Parathyroid adenoma (tissue), 2 donors: Measurements from ENCODE around the gene GAS1.

ENCODE experiments used
- H2AFZ ChIP-seq: fragments of 300-600 bp; sonication (generic); one replicate; pipeline ENCODE4 v1.7.0; 2017; ENCODE audit warnings: antibody characterized with exemption, mild to moderate bottlenecking
- H3K27ac ChIP-seq: fragments of 300-600 bp; sonication (generic); one replicate; pipeline ENCODE4 v1.7.0; 2017
- H3K27me3 ChIP-seq: fragments of 300-600 bp; sonication (generic); one replicate; pipeline ENCODE4 v1.7.0; 2017; ENCODE audit warnings: low read length; ENCODE audit not compliant: control insufficient read depth, insufficient read depth
- H3K36me3 ChIP-seq: fragments of 300-600 bp; sonication (generic); one replicate; pipeline ENCODE4 v1.7.0; 2017; ENCODE audit warnings: low read length; ENCODE audit not compliant: control insufficient read depth, insufficient read depth
- H3K4me1 ChIP-seq: fragments of 300-600 bp; sonication (generic); one replicate; pipeline ENCODE4 v1.7.0; 2017; ENCODE audit warnings: control low read depth
- H3K4me2 ChIP-seq: fragments of 300-600 bp; sonication (generic); one replicate; pipeline ENCODE4 v1.7.0; 2017; ENCODE audit warnings: low read length
- H3K4me3 ChIP-seq: fragments of 300-600 bp; sonication (generic); one replicate; pipeline ENCODE4 v1.7.0; 2017; ENCODE audit warnings: low read depth, low read length
- H3K79me2 ChIP-seq: fragments of 300-600 bp; sonication (generic); one replicate; pipeline ENCODE4 v1.7.0; 2017; ENCODE audit warnings: control low read depth
- H3K9ac ChIP-seq: fragments of 300-600 bp; sonication (generic); one replicate; pipeline ENCODE4 v1.7.0; 2017; ENCODE audit warnings: mild to moderate bottlenecking
- H3K9me3 ChIP-seq: fragments of 300-600 bp; sonication (generic); one replicate; pipeline ENCODE4 v1.7.0; 2017; ENCODE audit warnings: low read length; ENCODE audit not compliant: control insufficient read depth
- TF ChIP-seq, protein P1 (sequence below): fragments of 300-600 bp; sonication (generic); IDR thresholded peaks from one replicate; pipeline ENCODE4 v1.7.0; 2017; ENCODE audit warnings: antibody characterized with exemption, mild to moderate bottlenecking
- donor health status: primary hyperparathyroidism.

GAS1 gene

DNA sequence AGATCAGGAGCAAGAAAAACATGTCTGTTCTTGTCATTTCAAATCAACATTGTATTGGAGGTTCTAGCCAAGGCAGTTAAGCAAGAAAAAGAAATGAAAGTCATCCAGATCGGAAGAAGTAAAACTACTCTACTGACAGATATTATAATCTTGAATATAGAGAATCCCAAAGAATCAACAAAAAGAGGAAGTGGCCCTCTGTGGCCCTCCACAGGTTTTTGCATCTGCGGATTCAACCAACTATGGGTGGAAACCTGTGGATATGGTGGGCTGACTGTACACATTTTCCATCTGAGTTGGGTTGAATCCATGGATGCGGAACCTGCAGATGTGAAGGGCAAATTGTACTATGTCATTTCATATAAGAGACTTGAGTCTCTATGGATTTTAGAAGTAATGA, 35.1 kb downstream of the GAS1 start:
- Histone ChIP-seq H3K9ac (no peak overlapping the region), H3K4me1 (no peaks in the 10 kb centered on the region), H3K27ac (no peak overlapping the region), H2AFZ (no peak overlapping the region), H3K36me3 (no peaks in the 10 kb centered on the region), H3K4me3 (no peak overlapping the region), H3K4me2 (no peak overlapping the region), H3K27me3 (no peaks in the 10 kb centered on the region), H3K9me3 (no peaks in the 10 kb centered on the region), H3K79me2 (no peaks in the 10 kb centered on the region)
- TF ChIP-seq, protein P1, sequence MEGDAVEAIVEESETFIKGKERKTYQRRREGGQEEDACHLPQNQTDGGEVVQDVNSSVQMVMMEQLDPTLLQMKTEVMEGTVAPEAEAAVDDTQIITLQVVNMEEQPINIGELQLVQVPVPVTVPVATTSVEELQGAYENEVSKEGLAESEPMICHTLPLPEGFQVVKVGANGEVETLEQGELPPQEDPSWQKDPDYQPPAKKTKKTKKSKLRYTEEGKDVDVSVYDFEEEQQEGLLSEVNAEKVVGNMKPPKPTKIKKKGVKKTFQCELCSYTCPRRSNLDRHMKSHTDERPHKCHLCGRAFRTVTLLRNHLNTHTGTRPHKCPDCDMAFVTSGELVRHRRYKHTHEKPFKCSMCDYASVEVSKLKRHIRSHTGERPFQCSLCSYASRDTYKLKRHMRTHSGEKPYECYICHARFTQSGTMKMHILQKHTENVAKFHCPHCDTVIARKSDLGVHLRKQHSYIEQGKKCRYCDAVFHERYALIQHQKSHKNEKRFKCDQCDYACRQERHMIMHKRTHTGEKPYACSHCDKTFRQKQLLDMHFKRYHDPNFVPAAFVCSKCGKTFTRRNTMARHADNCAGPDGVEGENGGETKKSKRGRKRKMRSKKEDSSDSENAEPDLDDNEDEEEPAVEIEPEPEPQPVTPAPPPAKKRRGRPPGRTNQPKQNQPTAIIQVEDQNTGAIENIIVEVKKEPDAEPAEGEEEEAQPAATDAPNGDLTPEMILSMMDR: no peak

DNA sequence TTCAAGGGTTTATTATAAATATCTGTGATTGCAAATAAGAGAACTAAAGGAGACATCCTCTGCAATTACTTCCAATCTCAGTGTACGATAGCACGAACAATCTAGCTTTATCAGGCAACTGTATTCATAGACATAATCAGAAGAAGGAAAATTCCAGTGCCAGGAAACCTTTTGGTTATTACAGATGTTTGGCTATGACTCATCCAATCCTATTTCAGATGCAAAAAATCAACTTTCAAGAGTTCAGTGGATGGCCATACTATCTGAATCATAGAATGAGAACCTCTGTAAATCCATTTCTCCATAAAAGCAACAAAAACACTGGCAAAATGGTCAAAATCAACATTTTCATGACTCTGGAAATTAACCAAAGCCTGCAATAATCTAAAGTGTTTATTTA, 37.9 kb downstream of the GAS1 start:
- TF ChIP-seq, protein P1: no peak
- H3K4me3 ChIP-seq: no peak overlapping the region

DNA sequence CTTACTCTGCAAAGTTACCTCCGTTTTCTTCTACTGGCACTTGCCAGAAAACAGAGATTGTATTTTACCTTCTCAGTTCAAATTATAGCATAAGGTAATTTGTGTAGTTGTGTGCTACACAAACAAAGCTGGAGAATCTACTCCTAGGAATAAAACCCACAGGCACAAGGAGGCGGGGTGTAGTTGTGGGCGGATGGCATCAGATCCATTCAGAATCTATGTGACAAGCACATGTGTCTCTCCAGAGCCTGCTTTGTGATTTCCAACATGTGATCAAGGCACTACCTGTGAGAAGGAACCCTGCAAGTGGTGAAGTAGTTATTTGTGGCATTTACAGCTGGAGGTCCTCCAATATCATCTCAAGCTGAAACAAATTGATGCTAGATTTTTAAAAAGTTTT, 39.0 kb downstream of the GAS1 start:
- Histone ChIP-seq H3K4me2 (no peak overlapping the region), H2AFZ (no peak overlapping the region), H3K4me3 (no peak overlapping the region), H3K79me2 (no peaks in the 10 kb centered on the region), H3K27ac (no peak overlapping the region), H3K36me3 (no peaks in the 10 kb centered on the region), H3K4me1 (no peaks in the 10 kb centered on the region), H3K27me3 (no peaks in the 10 kb centered on the region), H3K9ac (no peak overlapping the region), H3K9me3 (no peaks in the 10 kb centered on the region)
- TF ChIP-seq, protein P1: no peak

More for the DNA sequence above, 37.9 kb downstream of the GAS1 start:
- no peaks in the 10 kb centered on the region for H3K36me3 ChIP-seq
- no peaks in the 10 kb centered on the region for H3K79me2 ChIP-seq
- H3K9ac ChIP-seq: no peak overlapping the region
- H3K27ac ChIP-seq: no peak overlapping the region
- H3K9me3 ChIP-seq: no peaks in the 10 kb centered on the region
- H2AFZ ChIP-seq: no peak overlapping the region
- H3K4me1 ChIP-seq: no peaks in the 10 kb centered on the region
- no peak overlapping the region for H3K4me2 ChIP-seq
- H3K27me3 ChIP-seq: no peaks in the 10 kb centered on the region

- H3K9ac ChIP-seq: no peak overlapping the region
- TF ChIP-seq, protein P1: no peak
- no peaks in the 10 kb centered on the region for H3K27me3 ChIP-seq
- H3K27ac ChIP-seq: no peak overlapping the region
- no peaks in the 10 kb centered on the region for H3K9me3 ChIP-seq
- no peaks in the 10 kb centered on the region for H3K79me2 ChIP-seq
- H3K4me1 ChIP-seq: no peaks in the 10 kb centered on the region
- H3K4me2 ChIP-seq: no peak overlapping the region
- H2AFZ ChIP-seq: no peak overlapping the region
- H3K4me3 ChIP-seq: no peak overlapping the region
- H3K36me3 ChIP-seq: no peaks in the 10 kb centered on the region
Observed at GRCh38 chr9:86907346-86907745, 40.0 kb downstream of the GAS1 start.

DNA sequence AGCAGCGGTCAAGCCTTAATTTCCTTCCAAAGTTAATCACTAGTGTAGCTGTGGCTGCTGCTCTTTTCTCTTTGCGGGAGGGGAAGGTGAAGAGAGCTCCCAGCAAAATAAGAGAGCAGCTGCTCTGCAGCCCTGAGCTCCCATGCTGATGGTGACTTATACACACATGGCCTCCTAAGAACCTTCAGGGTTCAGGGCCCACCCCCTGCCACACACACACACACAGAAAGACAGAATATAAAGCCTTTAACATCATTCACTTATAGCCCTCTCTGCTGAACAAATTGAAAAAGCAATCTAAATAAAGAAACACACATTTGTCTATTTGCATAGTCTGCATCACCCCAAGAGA, 43.6 kb downstream of the GAS1 start:
- TF ChIP-seq, protein P1: no peak
- no peak overlapping the region for H3K9ac ChIP-seq
- no peak overlapping the region for H2AFZ ChIP-seq
- H3K4me3 ChIP-seq: no peak overlapping the region
- H3K9me3 ChIP-seq: no peaks in the 10 kb centered on the region
- H3K27ac ChIP-seq: no peak overlapping the region
- no peaks in the 10 kb centered on the region for H3K27me3 ChIP-seq
- H3K79me2 ChIP-seq: no peaks in the 10 kb centered on the region
- H3K36me3 ChIP-seq: no peaks in the 10 kb centered on the region
- no peaks in the 10 kb centered on the region for H3K4me1 ChIP-seq
- no peak overlapping the region for H3K4me2 ChIP-seq
